MM.1S (cell line): ENCODE results near the gene ZFYVE21.

Source experiments
- DNase-seq: peaks from one replicate; pipeline ENCODE4 v3.0.0-alpha.2; 2015
- H2AFZ ChIP-seq: fragments of 300-600 bp; sonication (generic); 2 replicates; pipeline ENCODE4 v1.6.0; 2016; ENCODE audit warnings: antibody characterized with exemption, low read length
- H3F3A ChIP-seq: fragments of 300-600 bp; sonication (generic); 2 replicates; pipeline ENCODE4 v1.6.1; 2016; ENCODE audit warnings: mild to moderate bottlenecking, antibody characterized with exemption, low read length, moderate library complexity, mixed read lengths; ENCODE audit not compliant: insufficient read depth
- H3K27ac ChIP-seq: fragments of 300-600 bp; sonication (generic); 2 replicates; pipeline ENCODE4 v1.5.1; 2016; ENCODE audit warnings: mild to moderate bottlenecking, low read length
- H3K27me3 ChIP-seq: fragments of 300-600 bp; sonication (generic); replicated peaks from 2 replicates; pipeline ENCODE4 v1.6.0; 2016; ENCODE audit warnings: low read length; ENCODE audit not compliant: insufficient read depth
- H3K36me3 ChIP-seq: fragments of 300-600 bp; sonication (generic); replicated peaks from 2 replicates; pipeline ENCODE4 v1.6.1; 2016; ENCODE audit warnings: mild to moderate bottlenecking, low read length, mixed read lengths; ENCODE audit not compliant: insufficient read depth
- H3K4me1 ChIP-seq: fragments of 300-600 bp; sonication (generic); 2 replicates; pipeline ENCODE4 v1.6.1; 2016; ENCODE audit warnings: low read length, mixed read lengths
- H3K4me2 ChIP-seq: fragments of 300-600 bp; sonication (generic); 2 replicates; pipeline ENCODE4 v1.6.0; 2016; ENCODE audit warnings: low read depth, low read length
- H3K4me3 ChIP-seq: fragments of 300-600 bp; sonication (generic); 2 replicates; pipeline ENCODE4 v1.5.1; 2016; ENCODE audit warnings: low read length, mixed read lengths
- H3K79me2 ChIP-seq: fragments of 300-600 bp; sonication (generic); 2 replicates; pipeline ENCODE4 v1.6.1; 2016; ENCODE audit warnings: mixed run types, low read length, mixed read lengths
- H3K9ac ChIP-seq: fragments of 300-600 bp; sonication (generic); 2 replicates; pipeline ENCODE4 v1.6.1; 2016; ENCODE audit warnings: low read length, mixed read lengths
- H3K9me2 ChIP-seq: fragments of 300-600 bp; sonication (generic); replicated peaks from 2 replicates; pipeline ENCODE4 v1.6.1; 2016; ENCODE audit warnings: mild to moderate bottlenecking, low read length, mixed read lengths; ENCODE audit not compliant: insufficient read depth
- H3K9me3 ChIP-seq: fragments of 300-600 bp; sonication (generic); replicated peaks from 2 replicates; pipeline ENCODE4 v1.6.1; 2016; ENCODE audit warnings: mild to moderate bottlenecking, low read length, mixed read lengths; ENCODE audit not compliant: insufficient read depth
- H4K20me1 ChIP-seq: fragments of 300-600 bp; sonication (generic); 2 replicates; pipeline ENCODE4 v1.6.1; 2016; ENCODE audit warnings: mild to moderate bottlenecking, low read length, moderate library complexity, mixed read lengths; ENCODE audit not compliant: insufficient read depth
- CTCF ChIP-seq: fragments of 300-600 bp; sonication (generic); IDR thresholded peaks from 2 replicates; pipeline ENCODE4 v1.5.1; 2016; ENCODE audit warnings: antibody characterized with exemption, low read length, mixed read lengths
- EZH2 ChIP-seq: fragments of 300-600 bp; sonication (generic); optimal IDR thresholded peaks from 2 replicates; pipeline ENCODE3; 2017; ENCODE audit warnings: low read depth, mild to moderate bottlenecking, antibody characterized with exemption, low read length, mixed read lengths
- EZH2phosphoT487 ChIP-seq: fragments of 300-600 bp; sonication (generic); IDR thresholded peaks from 2 replicates; pipeline ENCODE4 v1.6.1; 2018; ENCODE audit warnings: antibody characterized with exemption, low read length

The ZFYVE21 gene

GRCh38 chr14:103718572-103718971 is 3.0 kb downstream of the ZFYVE21 start:
- Histone ChIP-seq H4K20me1 (no peaks in the 10 kb centered on the region), H3K9me3 (no peaks in the 10 kb centered on the region), H3F3A (no peaks in the 10 kb centered on the region), H3K4me2 (no peak overlapping the region), H3K79me2 (peaks cover 28% of the 10 kb centered on the region), H2AFZ (no peak overlapping the region), H3K27ac (no peak overlapping the region), H3K9ac (no peak overlapping the region), H3K27me3 (no peaks in the 10 kb centered on the region), H3K36me3 (no peaks in the 10 kb centered on the region), H3K4me3 (no peak overlapping the region), H3K9me2 (no peaks in the 10 kb centered on the region), H3K4me1 (no peaks in the 10 kb centered on the region)
- TF ChIP-seq CTCF (no peak), EZH2 (no peak), EZH2phosphoT487 (no peak)
- DNase-seq: no peak

- Histone ChIP-seq H3F3A (no peaks in the 10 kb centered on the region), H3K27ac (no peak overlapping the region), H3K4me1 (no peaks in the 10 kb centered on the region), H3K36me3 (no peaks in the 10 kb centered on the region), H2AFZ (no peak overlapping the region), H4K20me1 (no peaks in the 10 kb centered on the region), H3K9ac (no peak overlapping the region), H3K4me3 (no peak overlapping the region), H3K9me3 (no peaks in the 10 kb centered on the region), H3K4me2 (no peak overlapping the region), H3K9me2 (no peaks in the 10 kb centered on the region), H3K27me3 (no peaks in the 10 kb centered on the region), H3K79me2 (peaks cover 18% of the 10 kb centered on the region; the same call in 1 of the 2 replicates)
- DNase-seq: no peak
- no peak for TF ChIP-seq EZH2
- TF ChIP-seq EZH2phosphoT487: no peak
- TF ChIP-seq CTCF: no peak
Observed at GRCh38 chr14:103719751-103720150, 4.1 kb downstream of the ZFYVE21 start.

GRCh38 chr14:103721334-103722120 is 5.9 kb downstream of the ZFYVE21 start:
- no peaks in the 10 kb centered on the region for H3F3A ChIP-seq
- H3K4me3 ChIP-seq: no peak overlapping the region
- no peaks in the 10 kb centered on the region for H4K20me1 ChIP-seq
- TF ChIP-seq CTCF: no peak
- no peak for TF ChIP-seq EZH2
- no peak for TF ChIP-seq EZH2phosphoT487
- no peak overlapping the region for H2AFZ ChIP-seq
- H3K27me3 ChIP-seq: no peaks in the 10 kb centered on the region
- H3K4me2 ChIP-seq: no peak overlapping the region
- no peak overlapping the region for H3K27ac ChIP-seq
- no peak for DNase-seq
- no peaks in the 10 kb centered on the region for H3K9me3 ChIP-seq
- H3K9ac ChIP-seq: no peak overlapping the region
- no peaks in the 10 kb centered on the region for H3K4me1 ChIP-seq
- no peaks in the 10 kb centered on the region for H3K9me2 ChIP-seq
- no peaks in the 10 kb centered on the region for H3K36me3 ChIP-seq
- H3K79me2 ChIP-seq: peaks cover 15% of the 10 kb centered on the region; the same call in 1 of the 2 replicates
